A673 (cell line): ENCODE data around the gene NDUFS7. TPM values are rescaled to one million over a fixed set of nuclear protein-coding genes. Genes with fewer than 3 reads are reported as not detected.

Source experiments
- BruUV-seq: library from RNA; stranded (reverse); fragments of 400-500 nt; replicated peaks from 2 replicates; lab custom pipeline; 2021; lab: Mats Ljungman, UMichigan
- CTCF ChIA-PET: fragments of 300-600 bp; sonication (Branson Sonifier 250); formaldehyde crosslinking; loops from one replicate; lab custom pipeline; 2022; ENCODE audit warnings: antibody characterized with exemption; lab: Charles Lee
- POLR2A ChIA-PET: fragments of 300-600 bp; sonication (Branson Sonifier 250); formaldehyde crosslinking; loops from one replicate; lab custom pipeline; 2022; ENCODE audit warnings: antibody characterized with exemption; ENCODE audit not compliant: low non-redundant PET; lab: Charles Lee
- DNase-seq: peaks from one replicate; pipeline ENCODE4 v3.0.0-alpha.2; 2015; ENCODE audit warnings: low spot score
- H3K27ac ChIP-seq: fragments of 200-600 bp; sonication (generic); 2 replicates; pipeline ENCODE4 v1.5.1; 2016; ENCODE audit warnings: mixed run types, low read depth, mild to moderate bottlenecking, mixed read lengths, antibody characterized with exemption, low read length; ENCODE audit not compliant: poor library complexity, severe bottlenecking
- H3K27me3 ChIP-seq: fragments of 200-600 bp; sonication (generic); replicated peaks from 2 replicates; pipeline ENCODE4 v1.6.1; 2017; ENCODE audit warnings: mixed run types, low read depth, mild to moderate bottlenecking, mixed read lengths, antibody characterized with exemption, low read length; ENCODE audit not compliant: insufficient read depth, poor library complexity
- H3K36me3 ChIP-seq: fragments of 200-600 bp; sonication (generic); 2 replicates; pipeline ENCODE4 v1.6.1; 2016; ENCODE audit warnings: mixed run types, mild to moderate bottlenecking, mixed read lengths, antibody characterized with exemption, low read length; ENCODE audit not compliant: insufficient read depth, poor library complexity, severe bottlenecking
- H3K4me1 ChIP-seq: fragments of 200-600 bp; sonication (generic); 2 replicates; pipeline ENCODE4 v1.6.1; 2017; ENCODE audit warnings: mixed run types, mild to moderate bottlenecking, mixed read lengths, antibody characterized with exemption, low read length; ENCODE audit not compliant: insufficient read depth, poor library complexity, severe bottlenecking
- H3K4me3 ChIP-seq: fragments of 200-600 bp; sonication (generic); 2 replicates; pipeline ENCODE4 v1.5.1; 2016; ENCODE audit warnings: low read depth, mixed run types, mild to moderate bottlenecking, mixed read lengths, low read length; ENCODE audit not compliant: poor library complexity, severe bottlenecking
- H3K9me3 ChIP-seq: fragments of 200-600 bp; sonication (generic); 2 replicates; pipeline ENCODE4 v1.6.1; 2016; ENCODE audit warnings: mixed run types, low read depth, mild to moderate bottlenecking, mixed read lengths, antibody characterized with exemption, low read length; ENCODE audit not compliant: poor library complexity, severe bottlenecking
- CTCF ChIP-seq: fragments of 300-800, 200-600 bp; sonication (generic); conservative IDR thresholded peaks from 2 replicates; pipeline ENCODE4 v1.5.1; 2017; ENCODE audit warnings: low read depth, mild to moderate bottlenecking, antibody characterized with exemption, low read length, moderate library complexity, mixed read lengths
- EZH2 ChIP-seq: fragments of 200-600 bp; sonication (generic); IDR thresholded peaks from 2 replicates; pipeline ENCODE4 v1.6.1; 2017; ENCODE audit warnings: borderline replicate concordance, low read depth, mild to moderate bottlenecking, mixed read lengths, antibody characterized with exemption, low read length; ENCODE audit not compliant: poor library complexity, severe bottlenecking
- intact Hi-C: fragments of 100-400 bp; cut with micrococcal nuclease; formaldehyde crosslinking; loops from one replicate; pipeline ENCODE4 v1.10.0; 2022; ENCODE audit not compliant: unreplicated experiment
- total RNA-seq: library from RNA; stranded (reverse); gene quantifications from 2 replicates; pipeline ENCODE4 v1.2.3, GENCODE V29; 2021

NDUFS7 gene
- total RNA-seq, 1 experiment from 2014 or later, result 101 TPM

DNA sequence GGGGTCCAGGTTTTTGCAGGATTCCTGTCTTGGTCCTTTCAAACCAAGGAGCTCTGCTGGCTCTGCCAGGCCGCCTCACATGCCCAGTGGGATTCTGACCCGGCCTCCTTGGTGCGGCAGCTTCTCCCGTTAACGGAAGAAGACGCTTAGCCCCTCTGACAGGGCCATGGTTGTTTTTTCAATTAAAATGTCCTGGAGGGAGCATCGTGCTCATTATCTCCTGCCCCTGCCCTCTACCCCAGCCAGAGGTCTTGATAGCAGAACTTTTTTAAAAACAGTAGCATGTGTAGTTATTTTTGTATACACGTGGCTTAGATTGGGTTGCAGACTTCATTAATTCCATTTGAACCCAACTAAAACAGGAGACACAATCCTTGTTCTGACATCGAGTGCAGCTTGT, 43.0 kb downstream of the NDUFS7 start:
- Histone ChIP-seq H3K4me3 (no peak overlapping the region), H3K27ac (no peak overlapping the region), H3K36me3 (peaks cover 90% of the 10 kb centered on the region), H3K27me3 (no peaks in the 10 kb centered on the region), H3K4me1 (no peaks in the 10 kb centered on the region), H3K9me3 (no peaks in the 10 kb centered on the region)
- DNase-seq, result no peak
- CTCF ChIA-PET, result no interaction called here
- intact Hi-C loops, result no loop called here
- POLR2A ChIA-PET, result no interaction called here
- no peak for TF ChIP-seq CTCF
- no peak for TF ChIP-seq EZH2
- BruUV-seq, result no TSS peak

GRCh38 chr19:1427221-1427920, 43.7 kb downstream of the NDUFS7 start:
- Histone ChIP-seq H3K4me1 (no peaks in the 10 kb centered on the region), H3K27me3 (no peaks in the 10 kb centered on the region), H3K36me3 (peaks cover 89% of the 10 kb centered on the region), H3K4me3 (no peak overlapping the region), H3K27ac (no peak overlapping the region), H3K9me3 (no peaks in the 10 kb centered on the region)
- POLR2A ChIA-PET, result no interaction called here
- CTCF ChIA-PET, result no interaction called here
- no peak for DNase-seq
- no TSS peak for BruUV-seq
- intact Hi-C loops, result no loop called here
- TF ChIP-seq EZH2 (no peak), CTCF (no peak)

DNA sequence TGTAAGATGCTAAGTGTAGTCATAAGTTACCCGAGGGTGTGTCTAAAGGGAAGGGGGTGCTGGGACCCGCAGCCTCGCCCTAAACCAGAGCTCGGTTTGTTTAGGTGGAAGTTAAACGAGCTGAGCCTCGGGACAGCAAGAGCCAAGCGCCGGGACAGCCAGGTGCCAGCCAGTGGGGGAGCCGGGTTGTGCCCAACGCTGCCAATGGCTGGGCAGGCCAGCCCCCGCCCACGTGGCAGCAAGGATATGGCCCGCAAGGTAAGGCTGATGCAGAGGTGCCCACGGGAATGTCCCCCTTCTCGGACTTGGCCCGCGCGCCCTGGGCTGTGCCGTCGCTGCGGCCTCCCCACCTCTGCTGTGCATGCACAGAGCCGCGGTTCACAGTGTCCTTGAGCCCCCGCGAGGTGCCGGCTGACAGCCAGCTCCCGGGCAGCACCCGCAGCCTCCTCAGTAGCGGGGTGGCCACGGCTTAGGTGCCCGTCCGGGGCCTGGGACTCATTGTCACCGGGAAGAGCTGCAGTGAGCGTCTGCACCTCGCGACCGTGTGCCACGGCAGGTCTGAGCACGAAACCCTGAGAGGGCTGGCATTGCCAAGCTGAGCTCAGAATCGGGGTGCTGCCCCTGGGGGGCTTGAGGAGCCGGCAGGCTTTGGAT, 45.2 kb downstream of the NDUFS7 start:
- TF ChIP-seq CTCF (no peak), EZH2 (no peak)
- Histone ChIP-seq H3K27me3 (no peaks in the 10 kb centered on the region), H3K36me3 (peaks cover 88% of the 10 kb centered on the region), H3K27ac (no peak overlapping the region), H3K4me1 (no peaks in the 10 kb centered on the region), H3K9me3 (no peaks in the 10 kb centered on the region), H3K4me3 (no peak overlapping the region)
- CTCF ChIA-PET, result no interaction called here
- BruUV-seq, result no TSS peak
- intact Hi-C loops, result no loop called here
- POLR2A ChIA-PET, result no interaction called here
- no peak for DNase-seq
